CD4-positive, alpha-beta T cell treated with Interleukin-4 for 1 hour (primary cell): ENCODE measurements around the gene ERH.

Experiments
- DNase-seq, 2 donors: peaks; one replicate each; pipeline ENCODE4 v3.0.0-alpha.2; 2020 to 2022

Gene ERH

DNA sequence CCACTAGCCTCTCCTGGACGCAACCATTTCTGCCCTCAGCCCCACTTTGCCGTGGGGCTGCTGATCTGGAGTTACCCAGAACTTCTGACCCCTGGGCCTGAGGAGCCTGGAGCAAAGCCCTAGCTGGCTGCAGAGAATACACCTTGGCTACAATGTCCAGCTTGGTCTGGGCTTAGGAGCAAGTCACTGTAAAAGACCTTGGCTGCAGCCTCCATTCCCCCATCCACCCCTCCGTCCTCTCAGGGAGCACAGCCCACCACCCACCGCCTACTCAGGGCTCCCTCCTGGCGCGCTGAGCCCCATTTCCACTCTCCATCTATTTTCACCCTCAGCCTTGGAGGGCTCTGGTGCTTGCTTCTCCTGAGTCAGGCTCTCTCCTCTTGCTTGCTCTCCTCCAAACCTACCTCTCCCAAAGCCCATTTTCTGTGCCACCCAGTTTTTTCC, 42.9 kb downstream of the ERH start:
- no peak for DNase-seq

DNA sequence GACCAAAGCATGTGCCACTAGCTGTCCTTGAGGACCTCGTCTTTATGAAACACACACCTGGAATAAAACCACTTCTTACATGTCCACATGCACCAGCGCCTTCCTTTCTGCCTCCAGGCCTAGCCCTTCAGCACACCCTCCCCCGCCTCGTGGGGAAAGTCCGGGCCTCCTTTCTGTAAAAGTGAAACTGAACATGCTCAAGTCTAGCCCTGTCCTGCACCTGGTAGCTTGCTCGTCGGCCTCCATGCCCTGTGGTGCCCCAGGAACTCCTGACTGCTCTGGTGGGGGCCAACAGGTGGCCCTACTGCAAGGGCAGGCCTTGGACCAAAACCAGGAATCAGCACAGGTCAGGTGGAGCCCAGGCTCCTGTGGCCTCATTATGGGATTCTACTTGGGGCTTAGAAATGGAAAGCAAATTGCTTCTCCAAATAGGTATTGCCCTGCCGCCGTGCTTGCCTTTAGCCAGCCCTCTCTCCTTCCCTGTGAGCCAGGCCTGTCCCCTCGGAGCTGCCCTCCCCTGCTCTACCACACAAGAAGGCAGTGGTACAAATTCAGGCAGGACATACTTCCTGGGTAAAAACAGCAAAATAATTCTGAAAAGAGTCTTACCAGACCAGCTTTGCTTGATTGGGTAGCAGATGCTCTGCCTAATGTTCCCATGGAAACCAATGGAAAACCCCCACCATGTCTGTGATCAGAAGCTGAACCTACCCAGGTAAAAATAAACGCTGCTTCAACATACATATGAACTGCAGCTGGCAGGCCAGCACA, 43.5 kb downstream of the ERH start:
- DNase-seq, result peak; percentile 62 to 76

GRCh38 chr14:69353168-69353567, 44.9 kb downstream of the ERH start:
- no peak for DNase-seq

- no peak for DNase-seq
Observed at GRCh38 chr14:69351911-69352310, 46.2 kb downstream of the ERH start.

DNA sequence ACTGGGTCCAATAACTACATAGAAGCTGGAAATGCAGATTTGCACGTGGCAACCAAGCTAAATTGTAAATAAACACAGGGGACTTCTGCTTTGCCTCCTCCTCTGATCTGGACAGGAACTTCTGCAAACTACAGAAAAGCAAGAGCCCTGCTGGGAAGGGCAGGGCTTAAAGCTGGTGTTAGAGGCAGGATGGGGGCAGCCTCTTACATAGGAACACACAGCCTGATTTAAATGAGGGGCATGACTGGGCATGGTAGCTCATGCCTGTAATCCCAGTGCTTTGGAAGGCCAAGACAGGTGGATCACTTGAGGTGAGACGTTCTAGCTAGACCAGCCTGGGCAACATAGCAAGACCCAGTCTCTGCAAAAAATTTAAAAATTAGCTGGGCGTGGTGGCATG, 46.7 kb downstream of the ERH start:
- DNase-seq, result peak in 1 of 2 donors; percentile 23

GRCh38 chr14:69350892-69351291, 47.2 kb downstream of the ERH start:
- no peak for DNase-seq

- DNase-seq, result no peak
Observed at GRCh38 chr14:69349091-69349777, 48.9 kb downstream of the ERH start.

DNA sequence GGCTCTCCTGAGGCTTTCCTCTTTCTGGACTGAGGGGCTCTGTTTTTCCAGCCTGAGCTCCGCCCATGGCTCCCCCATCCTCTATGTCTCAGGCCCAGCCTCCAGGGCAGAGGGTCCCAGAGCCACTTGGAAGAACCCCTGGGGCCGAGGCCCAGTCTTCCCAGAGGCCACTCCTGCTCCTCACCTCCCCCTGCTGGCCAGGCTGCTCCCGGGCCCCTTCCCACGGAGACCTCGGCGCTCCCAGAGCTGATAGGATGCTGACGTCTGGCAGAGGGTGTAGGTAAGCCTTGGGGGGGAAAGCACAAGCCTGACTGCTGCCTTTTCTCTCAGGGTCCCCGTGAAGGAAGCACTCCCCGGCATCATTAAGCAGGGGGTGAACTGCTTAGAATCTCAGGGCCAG, 51.4 kb downstream of the ERH start:
- no peak for DNase-seq

DNA sequence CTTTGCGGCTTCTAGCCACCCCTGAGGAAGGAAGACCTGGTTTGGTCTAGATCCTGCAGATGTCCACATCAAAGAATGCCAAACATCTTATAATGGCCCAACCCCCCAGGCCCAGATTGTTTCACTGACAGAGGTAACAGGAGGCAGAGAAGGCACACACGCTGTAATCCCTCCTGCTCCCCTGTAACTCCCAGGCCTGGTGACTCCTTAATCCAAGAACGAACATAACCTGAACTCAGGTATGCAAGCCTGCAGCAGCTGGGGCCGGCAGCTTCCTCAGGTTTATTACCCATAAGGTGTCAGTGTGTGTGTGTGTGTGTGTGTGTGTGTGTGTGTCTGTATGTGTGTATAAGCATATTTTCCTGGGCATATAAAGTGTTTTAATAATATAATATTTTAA, 52.7 kb downstream of the ERH start:
- no peak for DNase-seq

- no peak for DNase-seq
Observed at GRCh38 chr14:69344171-69344570, 53.9 kb downstream of the ERH start.

- DNase-seq, result no peak
Observed at GRCh38 chr14:69342928-69343525, 55.1 kb downstream of the ERH start.

DNA sequence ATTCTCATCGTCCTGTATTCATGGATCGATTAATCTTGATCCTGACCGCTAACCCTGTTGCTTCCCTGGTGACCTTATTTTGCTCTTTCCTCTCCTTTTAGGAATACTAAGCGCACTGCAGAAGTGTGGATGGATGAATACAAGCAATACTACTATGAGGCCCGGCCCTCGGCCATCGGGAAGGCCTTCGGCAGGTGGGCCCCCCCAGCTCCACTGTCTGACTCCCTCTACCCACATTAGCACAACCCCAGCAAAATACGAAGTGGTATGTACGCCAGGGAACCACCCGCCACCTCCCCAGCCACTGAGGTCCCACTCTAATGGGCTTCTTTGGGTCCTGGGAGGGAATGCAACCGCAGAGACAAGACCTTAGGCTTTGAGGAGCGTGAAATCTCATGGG, 58.7 kb downstream of the ERH start:
- DNase-seq, result no peak

DNA sequence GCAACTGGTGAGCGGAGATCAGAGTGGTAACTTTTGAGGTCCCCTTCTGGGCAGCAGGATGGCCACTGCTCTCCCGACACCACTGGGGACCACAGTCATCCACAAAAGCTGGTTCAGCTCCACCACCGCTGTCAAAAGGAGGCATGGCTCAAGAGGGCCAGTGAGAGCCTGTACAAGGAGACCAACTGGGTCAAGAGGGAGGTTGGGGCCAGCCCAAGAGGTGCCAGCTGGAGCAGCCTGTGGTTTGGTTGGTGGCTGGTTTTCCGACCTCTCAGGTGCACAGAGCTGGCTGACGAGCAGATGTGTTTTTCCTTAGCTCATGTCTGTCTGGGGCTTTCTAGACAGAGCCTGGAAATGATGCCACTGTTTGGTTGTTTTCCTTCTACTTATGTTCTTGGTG, 60.1 kb downstream of the ERH start:
- DNase-seq, result no peak

GRCh38 chr14:69335371-69335771, 62.7 kb downstream of the ERH start:
- no peak for DNase-seq

GRCh38 chr14:69334576-69334975, 63.5 kb downstream of the ERH start:
- DNase-seq, result no peak

DNA sequence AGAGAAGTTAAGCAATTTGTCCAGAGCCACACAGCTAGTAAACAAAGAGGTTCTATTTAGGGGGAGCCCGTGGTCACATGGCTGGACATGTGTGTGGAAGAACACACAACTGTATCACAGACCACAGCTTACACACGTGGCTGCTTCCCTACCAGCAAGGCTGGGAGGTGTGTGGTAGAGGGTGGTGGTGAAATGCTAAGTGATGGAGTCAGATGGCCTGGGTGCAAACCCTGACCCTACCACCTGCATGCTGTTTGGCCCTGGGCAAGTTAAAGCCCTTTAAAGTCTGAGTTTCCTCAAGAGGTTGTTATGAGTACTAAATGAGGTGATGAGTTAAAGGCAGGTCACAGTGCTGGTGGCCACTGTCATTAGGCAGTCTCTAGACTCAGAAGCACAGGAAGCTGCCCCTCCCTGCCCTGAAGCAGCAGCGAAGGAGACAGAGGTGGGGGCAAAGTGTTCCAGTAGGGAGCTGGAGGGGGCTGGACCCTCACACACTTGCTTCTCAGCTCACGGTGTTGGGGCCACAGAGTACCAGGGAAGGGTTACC, 64.2 kb downstream of the ERH start:
- no peak for DNase-seq

- DNase-seq, result no peak
Observed at GRCh38 chr14:69332782-69333395, 65.2 kb downstream of the ERH start.

GRCh38 chr14:69331206-69331605, 66.9 kb downstream of the ERH start:
- DNase-seq, result no peak
